Vagina (tissue), 2 donors: ENCODE measurements around the gene WDR17. TPM values are rescaled to one million over a fixed set of nuclear protein-coding genes. Genes with fewer than 3 reads are reported as not detected.

Experiments used
- DNase-seq, 2 donors: peaks; one replicate each; pipeline ENCODE4 v3.0.0-alpha.2; 2017; ENCODE audit errors: extremely low spot score in 2 of 2
- H3K27ac ChIP-seq: fragments of 200-600 bp; sonication (generic); one replicate; pipeline ENCODE4 v1.5.1; 2019
- H3K27me3 ChIP-seq: fragments of 200-600 bp; sonication (generic); one replicate; pipeline ENCODE4 v1.5.1; 2019
- H3K36me3 ChIP-seq, 2 donors: fragments of 200-600 bp; sonication (generic); one replicate each; pipeline ENCODE4 v1.5.1; 2017 to 2019
- H3K4me1 ChIP-seq: fragments of 200-600 bp; sonication (generic); one replicate; pipeline ENCODE4 v1.5.1; 2019
- H3K4me3 ChIP-seq, 2 donors: fragments of 200-600 bp; sonication (generic); 1 replicate in 1 of 2; 2 replicates in 1 of 2; pipeline ENCODE4 v1.5.1; 2016 to 2019
- H3K9me3 ChIP-seq: fragments of 200-600 bp; sonication (generic); one replicate; pipeline ENCODE4 v1.5.1; 2019
- CTCF ChIP-seq, 3 experiments: fragments of 450-650 bp in 2 of 3; fragments of 200-600 bp in 1 of 3; sonication (generic) in 1 of 3; IDR thresholded peaks; one replicate each; pipeline ENCODE4 v1.5.1; 2017 to 2019; ENCODE audit warnings: antibody characterized with exemption in 3 of 3, mild to moderate bottlenecking in 2 of 3, moderate library complexity in 2 of 3
- POLR2A ChIP-seq, 2 donors: fragments of 450-650 bp; IDR thresholded peaks; one replicate each; pipeline ENCODE4 v1.6.1; 2017; ENCODE audit warnings: antibody characterized with exemption in 2 of 2, mild to moderate bottlenecking in 2 of 2, moderate library complexity in 2 of 2
- POLR2AphosphoS5 ChIP-seq, 2 donors: sonication (generic); formaldehyde crosslinking; IDR thresholded peaks; one replicate each; pipeline ENCODE4 v1.9.0; 2017; ENCODE audit warnings: antibody characterized with exemption in 2 of 2, mild to moderate bottlenecking in 2 of 2, low read depth in 1 of 2; ENCODE audit not compliant: insufficient read depth in 1 of 2
- intact Hi-C: fragments of 100-400 bp; cut with DNase I; formaldehyde crosslinking; loops from one replicate; pipeline ENCODE4 v1.15.1; 2023
- total RNA-seq: library from RNA; depleted of rRNA; stranded (reverse); fragments of >200 nt; gene quantifications from one replicate; pipeline ENCODE4 v1.2.3, GENCODE V29; 2016

The WDR17 gene
- total RNA-seq, 1 donor from 2014 or later, result 2.0 TPM

GRCh38 chr4:176191974-176192373 lies 126.3 kb downstream of the WDR17 start:
- intact Hi-C loops, result no loop called here

GRCh38 chr4:176193126-176193525 lies 127.5 kb downstream of the WDR17 start:
- Histone ChIP-seq H3K27me3 (no peaks in the 10 kb centered on the region), H3K9me3 (no peaks in the 10 kb centered on the region), H3K4me3 (no peak overlapping the region), H3K36me3 (no peaks in the 10 kb centered on the region), H3K4me1 (peaks cover 6% of the 10 kb centered on the region), H3K27ac (no peak overlapping the region)
- DNase-seq, result no peak
- no peak for TF ChIP-seq POLR2A (IDR thresholded peaks at IDR 0.05)
- no peak for TF ChIP-seq CTCF (IDR thresholded peaks at IDR 0.05)
- TF ChIP-seq POLR2AphosphoS5 (IDR thresholded peaks at IDR 0.05; ENCODE audit: insufficient read depth in 1 of 2, low read depth in 1 of 2), result no peak
- intact Hi-C loops, result no loop called here

More at GRCh38 chr4:176191974-176192373, 126.3 kb downstream of the WDR17 start:
- Histone ChIP-seq H3K4me3 (no peak overlapping the region), H3K27ac (no peak overlapping the region), H3K36me3 (no peaks in the 10 kb centered on the region), H3K27me3 (no peaks in the 10 kb centered on the region), H3K9me3 (no peaks in the 10 kb centered on the region), H3K4me1 (peaks cover 13% of the 10 kb centered on the region)
- TF ChIP-seq CTCF (IDR thresholded peaks at IDR 0.05) (no peak), POLR2AphosphoS5 (IDR thresholded peaks at IDR 0.05; ENCODE audit: insufficient read depth in 1 of 2, low read depth in 1 of 2) (no peak), POLR2A (IDR thresholded peaks at IDR 0.05) (no peak)
- no peak for DNase-seq

GRCh38 chr4:176193938-176194337 lies 128.3 kb downstream of the WDR17 start:
- no peaks in the 10 kb centered on the region for H3K36me3 ChIP-seq
- H3K9me3 ChIP-seq, result no peaks in the 10 kb centered on the region
- TF ChIP-seq POLR2A (IDR thresholded peaks at IDR 0.05), result no peak
- no peak for TF ChIP-seq CTCF (IDR thresholded peaks at IDR 0.05)
- H3K4me3 ChIP-seq, result no peak overlapping the region
- no peaks in the 10 kb centered on the region for H3K27me3 ChIP-seq
- DNase-seq, result no peak
- intact Hi-C loops, result no loop called here
- no peak overlapping the region for H3K27ac ChIP-seq
- peaks cover 6% of the 10 kb centered on the region for H3K4me1 ChIP-seq

- H3K36me3 ChIP-seq, result no peaks in the 10 kb centered on the region
- TF ChIP-seq POLR2A (IDR thresholded peaks at IDR 0.05) (no peak), CTCF (IDR thresholded peaks at IDR 0.05) (peak in 1 of 3 experiments; percentile 17), POLR2AphosphoS5 (IDR thresholded peaks at IDR 0.05; ENCODE audit: insufficient read depth in 1 of 2, low read depth in 1 of 2) (peak; percentile 83 to 86)
- no peaks in the 10 kb centered on the region for H3K9me3 ChIP-seq
- peak within 1 kb of the TSS; percentile 58 to 63 for H3K4me3 ChIP-seq
- peaks cover 6% of the 10 kb centered on the region for H3K4me1 ChIP-seq
- peak within 1 kb of the TSS; percentile 74 for H3K27ac ChIP-seq
- peak in 1 of 2 donors; percentile 90 for DNase-seq
- H3K27me3 ChIP-seq, result no peaks in the 10 kb centered on the region
- intact Hi-C loops, result no loop called here
Observed at GRCh38 chr4:176195184-176195978, 129.7 kb downstream of the WDR17 start, which contains the start of gene SPATA4. SPATA4 (minus strand) TSS chr4:176195585; CDS start chr4:176195562, 23 bp downstream.

GRCh38 chr4:176198316-176198903 lies 132.8 kb downstream of the WDR17 start:
- Histone ChIP-seq H3K36me3 (no peaks in the 10 kb centered on the region), H3K4me1 (peaks cover 6% of the 10 kb centered on the region), H3K9me3 (no peaks in the 10 kb centered on the region), H3K27ac (no peak overlapping the region), H3K4me3 (no peak overlapping the region), H3K27me3 (no peaks in the 10 kb centered on the region)
- intact Hi-C loops, result no loop called here
- no peak for DNase-seq
- TF ChIP-seq CTCF (IDR thresholded peaks at IDR 0.05) (no peak), POLR2A (IDR thresholded peaks at IDR 0.05) (no peak)
